Effector memory CD4-positive, alpha-beta T cell (primary cell): ENCODE measurements around the gene PRKAR1B.

Experiments
- DNase-seq, 3 donors: peaks; one replicate each; pipeline ENCODE4 v3.0.0-alpha.2; 2020
- H3K27ac ChIP-seq: 2 replicates; pipeline ENCODE4 v1.7.0; 2013; ENCODE audit warnings: mild to moderate bottlenecking, low read length, moderate library complexity; ENCODE audit not compliant: insufficient read depth, poor library complexity, severe bottlenecking
- H3K27me3 ChIP-seq: replicated peaks from 2 replicates; pipeline ENCODE4 v1.7.0; 2013; ENCODE audit warnings: mild to moderate bottlenecking, low read length; ENCODE audit not compliant: insufficient read depth, control insufficient read depth, poor library complexity, severe bottlenecking
- H3K36me3 ChIP-seq: 2 replicates; pipeline ENCODE4 v1.7.0; 2013; ENCODE audit warnings: mild to moderate bottlenecking, low read length, moderate library complexity; ENCODE audit not compliant: control insufficient read depth, insufficient read depth
- H3K4me1 ChIP-seq: 2 replicates; pipeline ENCODE4 v1.7.0; 2013; ENCODE audit warnings: low read length, mild to moderate bottlenecking; ENCODE audit not compliant: control insufficient read depth, insufficient read depth, poor library complexity, severe bottlenecking
- H3K4me3 ChIP-seq: 2 replicates; pipeline ENCODE4 v1.7.0; 2013; ENCODE audit warnings: low read length, low read depth, mild to moderate bottlenecking; ENCODE audit not compliant: insufficient read depth, poor library complexity, severe bottlenecking
- H3K9me3 ChIP-seq: 2 replicates; pipeline ENCODE4 v1.7.0; 2013; ENCODE audit warnings: mild to moderate bottlenecking, low read length, moderate library complexity; ENCODE audit not compliant: control insufficient read depth

PRKAR1B gene

DNA sequence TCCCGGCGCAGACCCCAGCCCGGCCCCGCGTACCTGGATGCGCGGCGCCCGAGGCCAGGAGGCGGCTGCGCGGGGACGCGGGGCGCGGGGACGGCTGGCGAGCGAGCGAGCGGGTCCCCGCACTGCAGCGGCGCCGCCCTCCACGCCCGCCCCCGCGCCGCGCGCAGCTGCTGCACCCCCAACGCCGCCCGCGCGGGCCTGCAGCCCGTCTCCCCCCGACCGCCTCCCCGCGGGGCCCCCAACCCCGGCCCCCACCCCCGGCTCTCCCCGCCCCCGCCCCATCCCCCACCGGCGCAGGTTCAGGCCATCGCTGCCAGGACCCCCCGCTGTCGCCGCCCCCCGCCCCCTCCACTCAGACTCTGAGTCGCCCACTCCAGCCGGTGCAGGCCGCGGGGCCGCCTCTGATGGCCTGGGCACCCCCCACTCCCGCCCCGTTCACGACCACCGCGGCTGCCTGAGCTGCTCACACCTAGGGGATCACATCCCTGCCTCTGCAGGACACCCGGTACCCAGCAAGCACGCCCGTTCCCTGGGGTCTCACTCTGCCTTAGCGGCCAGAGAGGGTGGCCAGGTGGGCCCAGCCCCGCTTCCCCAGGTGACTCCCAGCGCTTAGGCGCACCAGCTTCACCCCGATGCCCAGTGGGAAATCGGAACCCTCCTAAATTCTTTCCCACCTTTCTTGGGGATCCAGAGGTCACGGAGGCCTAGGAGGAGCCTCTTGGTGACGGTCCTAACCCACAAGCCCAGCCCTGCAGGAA is 14.5 kb downstream of the PRKAR1B start:
- DNase-seq: no peak
- Histone ChIP-seq H3K4me3 (peak overlapping the region; percentile 37), H3K27me3 (no peaks in the 10 kb centered on the region), H3K4me1 (peaks cover 8% of the 10 kb centered on the region), H3K36me3 (no peaks in the 10 kb centered on the region), H3K27ac (no peak overlapping the region), H3K9me3 (no peaks in the 10 kb centered on the region)

DNA sequence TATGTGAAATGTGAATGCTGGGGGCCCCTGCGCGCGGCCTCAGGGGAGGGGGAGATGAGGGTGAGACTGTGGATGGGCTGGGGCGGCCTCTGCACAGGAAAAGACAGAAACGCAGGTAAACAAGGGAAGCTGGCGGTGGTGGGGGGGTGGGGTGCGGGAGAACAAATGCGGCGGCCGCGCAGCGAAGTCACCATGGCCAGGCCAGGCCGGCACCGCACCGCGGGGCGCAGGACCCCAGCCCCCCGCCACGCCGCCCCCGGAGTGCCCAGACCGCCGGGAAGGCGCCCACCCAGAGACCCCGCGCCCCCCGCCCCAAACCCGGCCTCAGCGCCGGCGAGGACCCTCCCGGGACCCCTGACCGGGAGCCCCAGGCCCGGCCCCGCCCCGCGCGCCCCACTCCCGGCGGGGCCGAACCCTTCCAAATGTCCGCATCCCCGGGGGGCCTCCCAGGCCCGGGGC is 15.1 kb downstream of the PRKAR1B start:
- Histone ChIP-seq H3K4me3 (peak overlapping the region; percentile 37), H3K36me3 (no peaks in the 10 kb centered on the region), H3K27ac (no peak overlapping the region), H3K4me1 (peaks cover 8% of the 10 kb centered on the region), H3K9me3 (no peaks in the 10 kb centered on the region), H3K27me3 (no peaks in the 10 kb centered on the region)
- DNase-seq: no peak

DNA sequence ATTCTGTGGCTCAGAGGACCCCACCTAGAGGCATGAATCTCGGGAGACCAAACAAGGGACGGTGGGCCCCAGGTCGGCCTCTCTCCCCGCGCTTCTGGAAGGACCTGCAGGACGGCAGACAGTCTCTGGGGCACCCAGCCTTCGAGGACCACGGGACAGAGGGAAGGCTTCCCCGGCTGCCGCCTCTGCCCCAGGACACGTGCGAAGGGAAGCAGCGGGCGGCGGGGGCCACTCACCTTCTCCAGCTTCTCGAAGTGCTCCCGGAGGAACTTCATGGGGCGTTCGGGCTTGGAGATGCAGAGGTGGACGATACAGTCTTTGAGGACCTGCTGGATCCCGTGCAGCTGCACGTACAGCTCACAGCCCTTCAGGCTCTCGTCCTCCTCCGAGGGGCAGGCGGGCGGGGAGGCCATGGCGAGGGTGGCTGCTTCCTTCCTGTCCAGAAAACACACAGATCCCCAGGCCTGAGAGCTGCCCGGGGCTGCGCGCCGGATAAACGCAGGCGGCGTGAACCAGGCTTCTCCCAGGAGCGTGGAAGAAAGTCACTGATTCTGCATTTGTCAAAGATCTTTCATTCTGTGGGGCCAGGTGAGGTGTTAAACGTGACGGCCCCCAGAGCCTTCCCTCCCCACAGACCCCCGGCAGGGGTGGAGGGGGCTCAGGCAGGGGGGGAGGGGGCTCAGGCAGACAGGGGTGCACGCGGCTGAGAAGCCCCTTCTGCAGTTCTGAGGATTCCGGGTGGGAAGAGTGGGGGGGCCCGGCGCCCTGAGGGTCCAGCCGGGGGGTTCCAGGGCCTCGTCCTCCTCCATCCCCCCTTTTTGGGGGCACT is 15.8 kb downstream of the PRKAR1B start:
- no peaks in the 10 kb centered on the region for H3K36me3 ChIP-seq
- DNase-seq: no peak
- peak overlapping the region; percentile 37 for H3K4me3 ChIP-seq
- no peaks in the 10 kb centered on the region for H3K9me3 ChIP-seq
- H3K4me1 ChIP-seq: peaks cover 8% of the 10 kb centered on the region
- no peak overlapping the region for H3K27ac ChIP-seq
- H3K27me3 ChIP-seq: no peaks in the 10 kb centered on the region

DNA sequence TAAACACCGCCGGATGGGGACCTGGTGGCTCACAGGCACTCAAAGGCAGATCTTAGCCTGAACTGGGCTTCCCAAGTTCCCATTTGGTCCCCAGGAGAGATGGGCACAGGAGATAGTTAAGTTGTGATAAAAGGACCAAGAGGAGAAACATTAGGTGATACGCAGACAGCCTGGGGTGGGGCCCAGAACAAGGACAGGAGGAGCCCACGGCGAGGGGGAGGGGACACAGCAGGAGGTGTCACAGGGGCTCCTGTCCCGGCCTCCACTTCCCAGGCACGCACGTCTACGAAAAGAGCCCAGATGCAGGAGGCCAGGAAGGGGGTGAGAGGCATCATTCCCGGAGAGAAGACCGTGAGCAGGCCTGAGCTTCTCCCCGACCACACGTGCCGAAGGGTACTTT is 16.9 kb downstream of the PRKAR1B start:
- no peaks in the 10 kb centered on the region for H3K27me3 ChIP-seq
- H3K9me3 ChIP-seq: no peaks in the 10 kb centered on the region
- no peak overlapping the region for H3K27ac ChIP-seq
- no peaks in the 10 kb centered on the region for H3K36me3 ChIP-seq
- DNase-seq: no peak
- H3K4me1 ChIP-seq: peaks cover 8% of the 10 kb centered on the region
- H3K4me3 ChIP-seq: no peak overlapping the region

GRCh38 chr7:707296-708000 is 19.6 kb downstream of the PRKAR1B start:
- no peak overlapping the region for H3K4me3 ChIP-seq
- no peaks in the 10 kb centered on the region for H3K9me3 ChIP-seq
- DNase-seq: no peak
- H3K27me3 ChIP-seq: no peaks in the 10 kb centered on the region
- H3K4me1 ChIP-seq: peaks cover 3% of the 10 kb centered on the region
- H3K27ac ChIP-seq: no peak overlapping the region
- no peaks in the 10 kb centered on the region for H3K36me3 ChIP-seq

GRCh38 chr7:706721-707120 is 20.4 kb downstream of the PRKAR1B start:
- Histone ChIP-seq H3K4me1 (peaks cover 2% of the 10 kb centered on the region), H3K36me3 (no peaks in the 10 kb centered on the region), H3K27me3 (no peaks in the 10 kb centered on the region), H3K9me3 (no peaks in the 10 kb centered on the region), H3K4me3 (no peak overlapping the region), H3K27ac (no peak overlapping the region)
- no peak for DNase-seq

DNA sequence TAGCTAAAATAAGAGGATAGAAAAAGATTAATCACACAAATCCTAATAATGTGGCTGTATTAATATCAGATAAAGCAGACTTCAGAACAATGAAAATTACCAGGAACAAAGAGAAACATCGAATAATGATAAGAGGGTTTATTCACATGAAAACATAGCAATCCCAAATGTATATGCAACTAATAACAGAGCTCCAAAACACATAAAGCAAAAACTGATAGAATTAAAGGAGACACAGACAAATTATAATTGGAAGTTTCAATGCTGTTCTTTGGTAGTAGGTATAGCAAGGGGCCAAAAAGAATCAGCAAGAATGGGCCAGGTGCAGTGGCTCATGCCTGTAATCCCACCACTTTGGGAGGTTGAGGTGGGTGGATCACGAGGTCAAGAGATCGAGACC is 24.0 kb downstream of the PRKAR1B start:
- no peaks in the 10 kb centered on the region for H3K36me3 ChIP-seq
- H3K27ac ChIP-seq: no peak overlapping the region
- H3K4me1 ChIP-seq: no peaks in the 10 kb centered on the region
- no peak overlapping the region for H3K4me3 ChIP-seq
- H3K9me3 ChIP-seq: no peaks in the 10 kb centered on the region
- no peaks in the 10 kb centered on the region for H3K27me3 ChIP-seq
- DNase-seq: no peak

DNA sequence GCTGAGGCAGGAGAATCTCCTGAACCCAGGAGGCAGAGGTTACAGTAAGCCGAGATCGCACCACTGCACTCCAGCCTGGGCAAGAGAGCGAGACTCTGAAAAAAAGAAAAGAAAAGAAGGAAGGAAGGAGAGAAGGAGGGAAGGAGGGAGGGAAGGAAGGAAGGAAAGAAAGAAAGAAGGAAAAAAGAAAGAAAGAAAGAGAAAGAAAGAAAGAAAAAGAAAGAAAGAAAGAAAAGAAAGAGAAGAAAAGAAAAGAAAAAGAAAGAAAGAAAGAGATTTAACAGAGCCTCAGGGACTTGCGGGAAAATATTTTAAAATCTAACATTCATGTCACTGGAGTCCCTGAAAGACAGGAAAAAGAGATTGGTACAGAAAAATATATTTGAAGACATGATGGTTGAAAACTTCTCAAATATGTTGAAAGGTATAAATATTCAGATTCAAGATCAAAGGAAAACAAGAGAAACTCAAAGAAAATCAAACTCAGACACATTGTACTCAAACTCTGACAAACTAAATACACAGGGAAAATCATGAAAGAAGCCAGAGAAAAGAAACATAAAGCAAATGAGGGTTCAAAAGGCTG is 25.9 kb downstream of the PRKAR1B start:
- no peak for DNase-seq
- no peak overlapping the region for H3K27ac ChIP-seq
- no peaks in the 10 kb centered on the region for H3K36me3 ChIP-seq
- no peaks in the 10 kb centered on the region for H3K4me1 ChIP-seq
- no peaks in the 10 kb centered on the region for H3K27me3 ChIP-seq
- H3K4me3 ChIP-seq: no peak overlapping the region
- H3K9me3 ChIP-seq: no peaks in the 10 kb centered on the region

GRCh38 chr7:699476-700170 is 27.5 kb downstream of the PRKAR1B start:
- Histone ChIP-seq H3K9me3 (no peaks in the 10 kb centered on the region), H3K4me3 (no peak overlapping the region), H3K36me3 (no peaks in the 10 kb centered on the region), H3K27me3 (no peaks in the 10 kb centered on the region), H3K27ac (no peak overlapping the region), H3K4me1 (no peaks in the 10 kb centered on the region)
- DNase-seq: no peak
